HepG2 (cell line): Measurements from ENCODE around the gene NPW. TPM values are rescaled to one million over a fixed set of nuclear protein-coding genes. Genes with fewer than 3 reads are reported as not detected.
A peak's percentile ranks its signal among the peaks of the same experiment; 100 is the strongest.

ENCODE experiments used
- ATAC-seq: fragments of 200-7000 bp; cut with Tn5 transposase; 3 replicates; pipeline ENCODE4 v1.9.1; 2020; ENCODE audit warnings: mild to moderate bottlenecking, moderate library complexity
- BruUV-seq: library from RNA; stranded (reverse); fragments of 400-500 nt; replicated peaks from 2 replicates; lab custom pipeline; 2021; lab: Mats Ljungman, UMichigan
- CTCF ChIA-PET: fragments of 300-600 bp; formaldehyde crosslinking; extraction: SDS; loops from one replicate; lab custom pipeline; 2021; ENCODE audit warnings: low total read pairs, inconsistent platforms, low intra/inter-chr PET ratio; lab: Yijun Ruan, JAX
- POLR2A ChIA-PET: fragments of 350-600 bp; sonication (Branson Sonifier 250); formaldehyde crosslinking; loops from one replicate; lab custom pipeline; 2020; ENCODE audit warnings: antibody characterized with exemption, inconsistent platforms; lab: Yijun Ruan, JAX
- DNase-seq: peaks from one replicate; pipeline ENCODE4 v3.0.0-alpha.2; 2015; ENCODE audit warnings: low spot score
- FAIRE-seq: peaks from 3 replicates; lab custom pipeline; 2011; peaks lifted over from hg19 to GRCh38; lab: Jason Lieb, UNC
- H2AFZ ChIP-seq: one replicate; pipeline ENCODE4 v1.6.1; 2011; ENCODE audit warnings: low read length, inconsistent platforms
- H3K27ac ChIP-seq: fragments of 300-600 bp; 3 replicates; pipeline ENCODE4 v1.8.0; 2011; ENCODE audit warnings: mixed run types, mild to moderate bottlenecking, mixed read lengths, low read length, inconsistent platforms; ENCODE audit not compliant: insufficient read depth; ENCODE audit errors: extremely low read length
- H3K27me3 ChIP-seq, 2 experiments: fragments of 200-600 bp in 1 of 2; 2 replicates in 1 of 2; 3 replicates in 1 of 2; pipeline versions ENCODE4 v1.6.0 to v1.8.0; 2011; ENCODE audit warnings: low read length in 2 of 2, mild to moderate bottlenecking in 2 of 2, moderate library complexity in 2 of 2, inconsistent platforms in 1 of 2; ENCODE audit not compliant: insufficient read depth in 2 of 2, control insufficient read depth in 1 of 2
- H3K36me3 ChIP-seq, 2 experiments: fragments of 200-600 bp in 1 of 2; replicated peaks in 1 of 2; 2 replicates in 1 of 2; 3 replicates in 1 of 2; pipeline versions ENCODE4 v1.5.1 to v1.8.0; 2011; ENCODE audit warnings: low read length in 2 of 2, inconsistent platforms in 1 of 2; ENCODE audit not compliant: insufficient read depth in 2 of 2, control insufficient read depth in 1 of 2
- H3K4me1 ChIP-seq: 2 replicates; pipeline ENCODE4 v1.5.1; 2012; ENCODE audit warnings: low read length, inconsistent platforms; ENCODE audit not compliant: insufficient read depth
- H3K4me2 ChIP-seq: 2 replicates; pipeline ENCODE4 v1.6.0; 2011; ENCODE audit warnings: low read depth, low read length, inconsistent platforms
- H3K4me3 ChIP-seq, 3 experiments: fragments of 200-600 bp in 1 of 3; sonication (generic), shearing (Covaris generic) in 1 of 3; replicated peaks in 1 of 3; 2 replicates each; pipeline ENCODE4 v1.5.1; 2011 to 2016; ENCODE audit warnings: low read length in 3 of 3, inconsistent platforms in 2 of 3, low read depth in 2 of 3, mild to moderate bottlenecking in 2 of 3, control low read depth in 1 of 3, mixed read lengths in 1 of 3; ENCODE audit not compliant: insufficient read depth in 1 of 3
- H3K79me2 ChIP-seq: one replicate; pipeline ENCODE4 v1.6.1; 2011; ENCODE audit warnings: low read length, inconsistent platforms; ENCODE audit not compliant: insufficient read depth
- H3K9ac ChIP-seq: 2 replicates; pipeline ENCODE4 v1.6.0; 2011; ENCODE audit warnings: mild to moderate bottlenecking, low read depth, low read length, inconsistent platforms; ENCODE audit not compliant: insufficient read depth
- H3K9me3 ChIP-seq: 2 replicates; pipeline ENCODE4 v1.5.1; 2012; ENCODE audit warnings: mild to moderate bottlenecking, low read length
- H4K20me1 ChIP-seq: 2 replicates; pipeline ENCODE4 v1.6.0; 2011; ENCODE audit warnings: inconsistent platforms, mild to moderate bottlenecking, low read length, moderate library complexity; ENCODE audit not compliant: insufficient read depth
- ISL2 ChIP-seq: sonication (generic); formaldehyde crosslinking; IDR thresholded peaks from 2 replicates; pipeline ENCODE4 v1.5.0; 2020; ENCODE audit warnings: missing genetic modification reagents
- RBFOX2 ChIP-seq: fragments of 200-400 bp; formaldehyde crosslinking; IDR thresholded peaks from 2 replicates; pipeline ENCODE4 v1.6.1; 2017; ENCODE audit warnings: low read depth, mild to moderate bottlenecking, low read length
- ZNF354B ChIP-seq: sonication (generic); formaldehyde crosslinking; IDR thresholded peaks from 2 replicates; pipeline ENCODE4 v1.8.0; 2022; ENCODE audit warnings: mild to moderate bottlenecking, missing genetic modification reagents
- WGBS: methylation state at CpG from one replicate; pipeline ENCODE4 v1.1.6; 2017; ENCODE audit warnings: low lambda C conversion rate; 5-methylcytosine and 5-hydroxymethylcytosine counted together
- in situ Hi-C: cut with HindIII; loops from 2 replicates; pipeline ENCODE4 v1.10.0; 2017; ENCODE audit warnings: low pct_unique_long_range_greater_than_20kb; ENCODE audit not compliant: extremely low pct_ligation_motif_present
- intact Hi-C: fragments of 100-400 bp; cut with micrococcal nuclease; formaldehyde crosslinking; loops from one replicate; pipeline ENCODE4 v1.10.0; 2022; ENCODE audit not compliant: unreplicated experiment
- polyA plus RNA-seq, 8 experiments: library from polyadenylated mRNA; depleted of rRNA in 3 of 8; stranded (reverse) in 7 of 8; unstranded in 1 of 8; fragments of >200 nt; fragmentation: Illumina TruSeq in 4 of 8; extraction: Trizol in 4 of 8; gene quantifications; 2 replicates each; pipeline versions ENCODE4 v1.2.1 to v1.2.3, GENCODE V29; 2011 to 2016; ENCODE audit warnings: low read depth in 4 of 8, missing spikeins in 1 of 8, mixed read lengths in 1 of 8; ENCODE audit not compliant: insufficient read depth in 1 of 8
- total RNA-seq, 5 experiments: library from RNA; depleted of rRNA; stranded (reverse); fragments of >200 nt; fragmentation: Illumina TruSeq; extraction: Trizol; gene quantifications; 2 replicates each; pipeline ENCODE4 v1.2.3, GENCODE V29; 2016; ENCODE audit warnings: low read depth in 1 of 5
- TF ChIP-seq, protein P1 (sequence below): sonication (generic); formaldehyde crosslinking; conservative IDR thresholded peaks from 2 replicates; pipeline ENCODE4 v1.4.0; 2020; ENCODE audit warnings: missing genetic modification reagents

Gene NPW
- total and polyA plus RNA-seq, 2 of the 13 experiments (the other 11 are each of a cell fraction or from before 2014, with no cell fraction given) = 0.24 to 0.97 TPM

GRCh38 chr16:1997494-1998359 is 21.9 kb upstream of the NPW start:
- Histone ChIP-seq H2AFZ (no peak overlapping the region), H3K27me3 (no peaks in the 10 kb centered on the region), H3K9ac (no peak overlapping the region), H4K20me1 (no peaks in the 10 kb centered on the region), H3K4me1 (peaks cover 16% of the 10 kb centered on the region), H3K9me3 (no peaks in the 10 kb centered on the region), H3K4me2 (no peak overlapping the region), H3K36me3 (peaks cover 26 to 37% of the 10 kb centered on the region in 2 experiments), H3K27ac (no peak overlapping the region), H3K79me2 (no peaks in the 10 kb centered on the region), H3K4me3 (no peak overlapping the region)
- in situ Hi-C loops = no loop called here
- DNase-seq (no peak), ATAC-seq (no peak), FAIRE-seq (no peak)
- intact Hi-C loops = no loop called here
- TSS peak; percentile 40 for BruUV-seq
- CTCF ChIA-PET = no interaction called here
- POLR2A ChIA-PET = interaction anchor here (2.3 kb wide), 1 partner anchor 33 kb away, joined by 6 read pairs; the partner anchor contains the start of gene RPS2
- WGBS = 97% methylated on average over 7 of the region's 26 CpGs
- TF ChIP-seq ZNF354B (CRISPR knock-in tag) (no peak), ISL2 (CRISPR knock-in tag) (no peak), RBFOX2 (peak; percentile 34; the same call in 1 of the 2 replicates)
- TF ChIP-seq, protein P1, sequence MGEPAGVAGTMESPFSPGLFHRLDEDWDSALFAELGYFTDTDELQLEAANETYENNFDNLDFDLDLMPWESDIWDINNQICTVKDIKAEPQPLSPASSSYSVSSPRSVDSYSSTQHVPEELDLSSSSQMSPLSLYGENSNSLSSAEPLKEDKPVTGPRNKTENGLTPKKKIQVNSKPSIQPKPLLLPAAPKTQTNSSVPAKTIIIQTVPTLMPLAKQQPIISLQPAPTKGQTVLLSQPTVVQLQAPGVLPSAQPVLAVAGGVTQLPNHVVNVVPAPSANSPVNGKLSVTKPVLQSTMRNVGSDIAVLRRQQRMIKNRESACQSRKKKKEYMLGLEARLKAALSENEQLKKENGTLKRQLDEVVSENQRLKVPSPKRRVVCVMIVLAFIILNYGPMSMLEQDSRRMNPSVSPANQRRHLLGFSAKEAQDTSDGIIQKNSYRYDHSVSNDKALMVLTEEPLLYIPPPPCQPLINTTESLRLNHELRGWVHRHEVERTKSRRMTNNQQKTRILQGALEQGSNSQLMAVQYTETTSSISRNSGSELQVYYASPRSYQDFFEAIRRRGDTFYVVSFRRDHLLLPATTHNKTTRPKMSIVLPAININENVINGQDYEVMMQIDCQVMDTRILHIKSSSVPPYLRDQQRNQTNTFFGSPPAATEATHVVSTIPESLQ (CRISPR knock-in tag) = no peak
